GM12801 (cell line): ENCODE results near the gene SCD5.

ENCODE experiments used
- TF ChIP-seq, protein P1 (sequence below): IDR thresholded peaks from one replicate; pipeline ENCODE4 v1.5.1; 2011; ENCODE audit warnings: control low read depth; ENCODE audit not compliant: insufficient read length; ENCODE audit errors: extremely low read depth

SCD5 gene

DNA sequence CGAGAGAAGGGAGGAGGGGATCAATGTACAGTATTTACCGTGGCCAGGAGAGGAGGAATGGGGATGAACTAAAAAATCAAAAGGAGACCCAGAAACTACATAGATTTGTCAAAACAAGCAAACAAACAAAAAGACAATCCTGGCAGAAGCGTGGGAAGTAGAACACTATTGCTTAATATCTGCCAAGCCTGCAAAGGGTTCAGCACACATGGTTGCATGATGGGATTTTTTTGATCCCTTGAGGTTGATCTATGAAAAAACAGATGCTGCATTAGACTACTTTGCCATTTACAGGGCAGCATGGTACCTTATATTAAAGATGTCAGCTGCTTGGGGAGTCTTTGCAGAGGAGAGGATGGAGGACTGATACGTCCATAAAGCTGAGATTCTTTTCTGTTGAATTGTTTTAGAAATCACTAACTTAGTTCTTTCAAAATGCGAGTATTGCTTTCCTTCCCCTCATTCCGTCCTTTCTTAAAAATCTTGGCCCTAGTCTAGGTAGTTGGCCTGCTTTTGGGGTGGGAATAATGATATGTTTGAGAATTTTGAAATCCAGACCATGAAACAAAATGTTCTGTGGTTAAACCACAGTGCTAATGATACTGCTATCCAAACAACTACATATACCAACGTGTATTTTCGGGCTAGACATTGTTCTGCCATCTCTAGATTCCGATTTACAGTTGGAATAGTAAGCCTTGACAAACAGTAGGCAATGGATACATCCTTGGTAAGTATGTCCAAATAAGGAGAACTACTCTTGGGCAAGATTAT is 197.2 kb downstream of the SCD5 start:
- TF ChIP-seq, protein P1, sequence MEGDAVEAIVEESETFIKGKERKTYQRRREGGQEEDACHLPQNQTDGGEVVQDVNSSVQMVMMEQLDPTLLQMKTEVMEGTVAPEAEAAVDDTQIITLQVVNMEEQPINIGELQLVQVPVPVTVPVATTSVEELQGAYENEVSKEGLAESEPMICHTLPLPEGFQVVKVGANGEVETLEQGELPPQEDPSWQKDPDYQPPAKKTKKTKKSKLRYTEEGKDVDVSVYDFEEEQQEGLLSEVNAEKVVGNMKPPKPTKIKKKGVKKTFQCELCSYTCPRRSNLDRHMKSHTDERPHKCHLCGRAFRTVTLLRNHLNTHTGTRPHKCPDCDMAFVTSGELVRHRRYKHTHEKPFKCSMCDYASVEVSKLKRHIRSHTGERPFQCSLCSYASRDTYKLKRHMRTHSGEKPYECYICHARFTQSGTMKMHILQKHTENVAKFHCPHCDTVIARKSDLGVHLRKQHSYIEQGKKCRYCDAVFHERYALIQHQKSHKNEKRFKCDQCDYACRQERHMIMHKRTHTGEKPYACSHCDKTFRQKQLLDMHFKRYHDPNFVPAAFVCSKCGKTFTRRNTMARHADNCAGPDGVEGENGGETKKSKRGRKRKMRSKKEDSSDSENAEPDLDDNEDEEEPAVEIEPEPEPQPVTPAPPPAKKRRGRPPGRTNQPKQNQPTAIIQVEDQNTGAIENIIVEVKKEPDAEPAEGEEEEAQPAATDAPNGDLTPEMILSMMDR = no peak

DNA sequence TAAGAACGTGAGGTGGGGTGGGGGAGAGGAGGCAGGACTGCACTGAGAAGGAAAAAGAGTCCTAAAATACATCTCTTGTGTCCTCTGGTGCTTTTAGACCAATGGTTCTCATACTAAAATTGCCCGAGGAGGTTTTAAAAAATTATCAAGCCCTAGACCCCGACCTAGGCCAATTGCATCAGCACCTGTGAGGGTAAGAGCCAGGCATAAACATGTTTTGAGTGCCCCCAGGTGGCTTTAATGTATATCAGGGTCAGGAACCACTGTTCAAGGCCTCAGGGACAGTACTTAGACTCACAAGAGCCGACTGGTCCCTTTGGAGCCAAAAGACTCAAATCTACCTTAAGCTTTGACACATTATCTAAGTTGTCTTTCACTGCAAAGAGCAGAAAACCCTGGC is 199.3 kb downstream of the SCD5 start:
- TF ChIP-seq, protein P1 = no peak

DNA sequence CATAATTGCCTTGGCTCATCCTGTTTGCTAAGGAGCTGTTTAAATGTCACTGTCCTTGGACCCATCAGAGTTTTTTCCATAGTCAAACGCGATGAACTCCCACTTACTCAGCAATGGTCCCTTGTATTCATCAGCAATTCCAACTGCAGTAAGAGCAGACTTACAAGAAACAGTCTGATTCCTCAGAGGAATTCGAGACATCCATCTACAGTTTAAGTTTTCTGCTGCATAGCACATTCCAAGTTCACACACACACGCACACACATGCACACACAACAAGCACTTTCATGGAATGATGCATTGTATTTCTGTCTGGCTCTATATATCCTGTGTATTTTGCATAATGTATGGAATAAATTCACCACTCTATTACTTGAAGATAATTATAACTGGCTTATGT is 204.1 kb downstream of the SCD5 start:
- TF ChIP-seq, protein P1 = no peak

DNA sequence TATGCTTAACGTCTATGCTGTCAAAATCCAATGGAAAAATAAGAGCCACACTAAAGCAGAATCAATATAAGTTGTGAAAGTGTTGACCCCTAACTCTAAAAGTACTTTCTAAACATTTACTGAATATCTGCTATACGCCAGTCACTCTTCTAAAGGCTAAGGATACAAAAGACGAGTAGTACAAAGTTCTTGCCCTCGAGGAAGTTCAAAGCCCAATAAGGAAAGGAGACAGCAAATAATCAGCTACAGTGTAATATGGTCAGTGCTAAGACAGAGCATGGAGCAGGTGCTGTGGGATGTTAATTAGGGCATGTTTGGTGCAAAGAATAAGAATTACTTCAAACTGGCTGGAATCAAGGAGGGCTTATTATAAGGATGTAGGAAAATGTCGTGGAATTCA is 205.2 kb downstream of the SCD5 start:
- TF ChIP-seq, protein P1 = no peak

DNA sequence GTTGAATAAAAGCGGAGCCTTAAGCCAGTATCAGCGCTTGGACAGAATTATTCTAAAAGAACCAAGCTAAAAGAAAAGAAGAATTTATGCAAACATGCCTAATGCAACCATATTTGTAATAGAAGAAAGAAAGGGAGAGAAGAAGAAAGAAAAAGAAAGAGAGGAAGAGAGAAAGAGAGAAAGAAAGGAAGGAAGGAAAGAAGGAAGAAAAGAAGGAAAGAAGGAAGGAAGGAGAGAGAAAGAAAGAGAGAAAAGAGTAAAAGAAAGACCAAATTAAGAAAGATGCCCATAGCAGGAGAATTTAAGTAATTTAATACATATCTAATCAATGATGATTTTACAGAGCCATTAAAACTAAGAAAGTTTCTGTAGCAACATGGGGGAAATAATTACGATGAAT is 206.0 kb downstream of the SCD5 start:
- TF ChIP-seq, protein P1 = no peak

DNA sequence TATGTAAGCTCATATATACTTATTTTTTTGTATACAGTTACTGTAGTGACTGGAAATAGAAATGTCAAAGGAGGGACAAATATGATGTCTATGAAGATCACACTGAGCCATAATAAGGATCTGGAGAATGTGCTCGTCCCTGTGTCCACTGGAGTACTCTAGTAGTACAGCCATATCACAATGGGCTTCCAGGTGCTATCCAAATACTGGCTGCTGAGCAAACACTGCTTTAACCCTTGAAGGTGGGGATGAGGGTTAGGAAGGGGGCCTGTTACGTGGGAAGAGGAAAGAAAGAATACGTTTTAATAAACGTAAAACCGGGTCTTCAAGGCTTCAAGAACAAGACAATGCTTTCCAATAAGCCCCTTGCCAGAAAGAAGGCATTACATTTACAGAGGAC is 207.0 kb downstream of the SCD5 start:
- TF ChIP-seq, protein P1 = no peak

DNA sequence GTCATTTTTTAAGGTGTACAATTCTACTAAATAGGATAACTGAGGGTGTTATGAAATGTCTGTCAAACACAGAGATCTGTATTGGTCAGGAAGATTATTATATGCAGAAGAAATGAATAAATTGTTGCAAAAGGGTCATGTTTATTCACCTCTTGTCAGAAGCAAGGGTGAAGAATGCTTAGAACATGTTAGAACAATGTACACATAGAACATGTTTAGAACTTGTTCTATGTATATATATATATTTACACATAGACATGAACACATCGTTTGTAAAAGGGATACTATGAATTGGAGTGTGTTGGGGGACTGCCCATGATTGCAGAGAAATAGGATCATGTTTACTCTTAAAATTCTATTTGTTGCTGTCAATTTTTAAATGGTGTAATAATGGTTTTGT is 208.8 kb downstream of the SCD5 start:
- TF ChIP-seq, protein P1 = no peak

DNA sequence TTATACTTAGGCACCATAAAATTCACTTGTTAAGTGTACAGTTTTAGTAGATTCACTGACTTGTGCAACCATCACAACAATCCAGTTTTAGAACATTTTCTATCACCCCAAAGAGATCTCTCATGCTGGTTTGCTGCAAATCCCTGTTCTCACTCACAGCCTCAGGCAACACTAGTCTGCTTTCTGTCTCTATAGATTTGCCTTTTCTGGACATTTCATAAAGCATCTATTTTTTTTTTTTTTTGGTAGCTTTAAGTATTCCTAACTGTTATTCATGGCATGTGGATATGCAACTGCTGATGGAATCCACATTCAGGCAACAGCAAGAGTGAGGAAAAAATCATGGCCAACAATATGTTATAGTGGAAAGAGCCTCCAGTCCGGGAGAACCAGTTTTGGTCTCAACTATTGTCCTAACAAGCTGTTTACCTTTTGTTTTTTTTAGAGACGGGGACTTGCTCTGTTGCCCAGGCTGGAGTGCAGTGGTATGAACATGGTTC is 209.8 kb downstream of the SCD5 start:
- TF ChIP-seq, protein P1 = no peak
